ENCODE measurements around the gene COL7A1.

Gene COL7A1

GRCh38 chr3:48567090-48567489 lies 28.0 kb downstream of the COL7A1 start:
- no peak for DNase-seq (ENCODE audit: low read depth, low spot score)
- Histone ChIP-seq H3K9ac (ENCODE audit: insufficient read length, low read depth) (no peak overlapping the region), H3K4me3 (ENCODE audit: insufficient read length, low read depth) (no peak overlapping the region), H3K27me3 (ENCODE audit: insufficient read depth, insufficient read length) (no peaks in the 10 kb centered on the region), H3K9me3 (ENCODE audit: insufficient read depth, low read length) (no peaks in the 10 kb centered on the region), H3K4me1 (ENCODE audit: insufficient read depth, insufficient read length) (peaks cover 20% of the 10 kb centered on the region), H3K36me3 (ENCODE audit: insufficient read depth, insufficient read length, low read length) (peaks cover 95% of the 10 kb centered on the region)
- TF ChIP-seq YY1 (IDR thresholded peaks at IDR 0.05; ENCODE audit: insufficient read depth, insufficient read length), result no peak
- TF ChIP-seq SUZ12 (IDR thresholded peaks at IDR 0.05; ENCODE audit: extremely low read depth, insufficient read depth, insufficient read length), result no peak
- no peak for TF ChIP-seq ZNF274 (IDR thresholded peaks at IDR 0.05; ENCODE audit: low read depth, low read length)

- Histone ChIP-seq H3K36me3 (ENCODE audit: insufficient read depth, insufficient read length, low read length) (peaks cover 94% of the 10 kb centered on the region), H3K4me1 (ENCODE audit: insufficient read depth, insufficient read length) (peaks cover 20% of the 10 kb centered on the region), H3K9ac (ENCODE audit: insufficient read length, low read depth) (no peak overlapping the region)
These were observed 28.7 kb downstream of the COL7A1 start for GRCh38 chr3:48566401-48566760.

GRCh38 chr3:48565591-48566400 lies 29.3 kb downstream of the COL7A1 start:
- peaks cover 24% of the 10 kb centered on the region for H3K4me1 ChIP-seq (ENCODE audit: insufficient read depth, insufficient read length)
- no peak overlapping the region for H3K4me3 ChIP-seq (ENCODE audit: insufficient read length, low read depth)
- no peak overlapping the region for H3K9ac ChIP-seq (ENCODE audit: insufficient read length, low read depth)
- DNase-seq (ENCODE audit: low read depth, low spot score), result no peak
- peaks cover 88% of the 10 kb centered on the region for H3K36me3 ChIP-seq (ENCODE audit: insufficient read depth, insufficient read length, low read length)
- H3K27me3 ChIP-seq (ENCODE audit: insufficient read depth, insufficient read length), result no peaks in the 10 kb centered on the region
- TF ChIP-seq YY1 (IDR thresholded peaks at IDR 0.05; ENCODE audit: insufficient read depth, insufficient read length) (no peak), ZNF274 (IDR thresholded peaks at IDR 0.05; ENCODE audit: low read depth, low read length) (no peak), SUZ12 (IDR thresholded peaks at IDR 0.05; ENCODE audit: extremely low read depth, insufficient read depth, insufficient read length) (no peak)
- H3K9me3 ChIP-seq (ENCODE audit: insufficient read depth, low read length), result no peaks in the 10 kb centered on the region

More at GRCh38 chr3:48566401-48566760, 28.7 kb downstream of the COL7A1 start:
- DNase-seq (ENCODE audit: low read depth, low spot score), result no peak
- TF ChIP-seq SUZ12 (IDR thresholded peaks at IDR 0.05; ENCODE audit: extremely low read depth, insufficient read depth, insufficient read length) (no peak), ZNF274 (IDR thresholded peaks at IDR 0.05; ENCODE audit: low read depth, low read length) (no peak), YY1 (IDR thresholded peaks at IDR 0.05; ENCODE audit: insufficient read depth, insufficient read length) (no peak)
- Histone ChIP-seq H3K9me3 (ENCODE audit: insufficient read depth, low read length) (no peaks in the 10 kb centered on the region), H3K27me3 (ENCODE audit: insufficient read depth, insufficient read length) (no peaks in the 10 kb centered on the region), H3K4me3 (ENCODE audit: insufficient read length, low read depth) (no peak overlapping the region)

- H3K36me3 ChIP-seq (ENCODE audit: insufficient read depth, insufficient read length, low read length), result peaks cover 82% of the 10 kb centered on the region
- TF ChIP-seq SUZ12 (IDR thresholded peaks at IDR 0.05; ENCODE audit: extremely low read depth, insufficient read depth, insufficient read length) (no peak), YY1 (IDR thresholded peaks at IDR 0.05; ENCODE audit: insufficient read depth, insufficient read length) (no peak)
- no peaks in the 10 kb centered on the region for H3K9me3 ChIP-seq (ENCODE audit: insufficient read depth, low read length)
- H3K4me1 ChIP-seq (ENCODE audit: insufficient read depth, insufficient read length), result peaks cover 30% of the 10 kb centered on the region
- no peak overlapping the region for H3K4me3 ChIP-seq (ENCODE audit: insufficient read length, low read depth)
- DNase-seq (ENCODE audit: low read depth, low spot score), result no peak
- H3K27me3 ChIP-seq (ENCODE audit: insufficient read depth, insufficient read length), result no peaks in the 10 kb centered on the region
- H3K9ac ChIP-seq (ENCODE audit: insufficient read length, low read depth), result no peak overlapping the region
These were observed 29.9 kb downstream of the COL7A1 start for GRCh38 chr3:48565186-48565585.

- Histone ChIP-seq H3K4me3 (ENCODE audit: insufficient read length, low read depth) (no peak overlapping the region), H3K4me1 (ENCODE audit: insufficient read depth, insufficient read length) (peaks cover 35% of the 10 kb centered on the region), H3K9me3 (ENCODE audit: insufficient read depth, low read length) (no peaks in the 10 kb centered on the region), H3K36me3 (ENCODE audit: insufficient read depth, insufficient read length, low read length) (peaks cover 77% of the 10 kb centered on the region), H3K27me3 (ENCODE audit: insufficient read depth, insufficient read length) (no peaks in the 10 kb centered on the region), H3K9ac (ENCODE audit: insufficient read length, low read depth) (peak overlapping the region; percentile 21)
- TF ChIP-seq SUZ12 (IDR thresholded peaks at IDR 0.05; ENCODE audit: extremely low read depth, insufficient read depth, insufficient read length), result no peak
- TF ChIP-seq ZNF274 (IDR thresholded peaks at IDR 0.05; ENCODE audit: low read depth, low read length), result no peak
- no peak for DNase-seq (ENCODE audit: low read depth, low spot score)
These were observed 30.5 kb downstream of the COL7A1 start for GRCh38 chr3:48564667-48565066.

- Histone ChIP-seq H3K4me1 (ENCODE audit: insufficient read depth, insufficient read length) (peaks cover 35% of the 10 kb centered on the region), H3K9me3 (ENCODE audit: insufficient read depth, low read length) (no peaks in the 10 kb centered on the region), H3K36me3 (ENCODE audit: insufficient read depth, insufficient read length, low read length) (peaks cover 70% of the 10 kb centered on the region), H3K9ac (ENCODE audit: insufficient read length, low read depth) (peak overlapping the region; percentile 16), H3K4me3 (ENCODE audit: insufficient read length, low read depth) (no peak overlapping the region), H3K27me3 (ENCODE audit: insufficient read depth, insufficient read length) (no peaks in the 10 kb centered on the region)
- DNase-seq (ENCODE audit: low read depth, low spot score), result no peak
- no peak for TF ChIP-seq YY1 (IDR thresholded peaks at IDR 0.05; ENCODE audit: insufficient read depth, insufficient read length)
- TF ChIP-seq SUZ12 (IDR thresholded peaks at IDR 0.05; ENCODE audit: extremely low read depth, insufficient read depth, insufficient read length), result no peak
- TF ChIP-seq ZNF274 (IDR thresholded peaks at IDR 0.05; ENCODE audit: low read depth, low read length), result no peak
These were observed 31.1 kb downstream of the COL7A1 start for GRCh38 chr3:48564022-48564421.

- TF ChIP-seq YY1 (IDR thresholded peaks at IDR 0.05; ENCODE audit: insufficient read depth, insufficient read length), result no peak
- Histone ChIP-seq H3K27me3 (ENCODE audit: insufficient read depth, insufficient read length) (no peaks in the 10 kb centered on the region), H3K36me3 (ENCODE audit: insufficient read depth, insufficient read length, low read length) (peaks cover 66% of the 10 kb centered on the region), H3K9me3 (ENCODE audit: insufficient read depth, low read length) (no peaks in the 10 kb centered on the region), H3K4me3 (ENCODE audit: insufficient read length, low read depth) (no peak within 1 kb of the TSS), H3K4me1 (ENCODE audit: insufficient read depth, insufficient read length) (peaks cover 38% of the 10 kb centered on the region), H3K9ac (ENCODE audit: insufficient read length, low read depth) (peak within 1 kb of the TSS; percentile 42)
- DNase-seq (ENCODE audit: low read depth, low spot score), result no peak
These were observed 31.7 kb downstream of the COL7A1 start, which contains the start of gene UCN2 for GRCh38 chr3:48563382-48563918. Gene UCN2, minus strand, starts transcription at chr3:48563781. Its CDS starts 657 bp downstream, at chr3:48563124.
